Muscle of leg (tissue), 11 donors: ENCODE measurements around the gene SLC7A10. TPM values are rescaled to one million over a fixed set of nuclear protein-coding genes. Genes with fewer than 3 reads are reported as not detected.
"Not testable (repeated sequence)": the region's sequence is repeated elsewhere in the genome, so short reads cannot be mapped to it uniquely, and the experiment has no call there.

Source experiments
- DNase-seq: peaks from one replicate; pipeline ENCODE4 v3.0.0; 2013
- H3K27ac ChIP-seq: one replicate; pipeline ENCODE4 v1.5.1; 2013; ENCODE audit warnings: mild to moderate bottlenecking, low read length, control low read depth
- H3K27me3 ChIP-seq: one replicate; pipeline ENCODE4 v1.6.1; 2013; ENCODE audit warnings: low read length; ENCODE audit not compliant: control insufficient read depth, insufficient read depth
- H3K36me3 ChIP-seq: one replicate; pipeline ENCODE4 v1.6.1; 2013; ENCODE audit warnings: low read length; ENCODE audit not compliant: control insufficient read depth, insufficient read depth
- H3K4me1 ChIP-seq: one replicate; pipeline ENCODE4 v1.6.1; 2013; ENCODE audit warnings: low read length; ENCODE audit not compliant: control insufficient read depth, insufficient read depth
- H3K4me3 ChIP-seq: one replicate; pipeline ENCODE4 v1.5.1; 2013; ENCODE audit warnings: low read length, control low read depth
- H3K9me3 ChIP-seq: replicated peaks from 2 replicates; pipeline ENCODE4 v1.6.1; 2013; ENCODE audit warnings: low read depth, low read length; ENCODE audit not compliant: control insufficient read depth
- WGBS: methylation state at CpG from one replicate; pipeline ENCODE4 v1.1.5; 2013; ENCODE audit warnings: missing lambda C conversion rate; ENCODE audit not compliant: insufficient coverage; 5-methylcytosine and 5-hydroxymethylcytosine counted together
- polyA plus RNA-seq, 8 donors: library from polyadenylated mRNA; unstranded; fragments of 120-200 nt; gene quantifications; one replicate each; pipeline versions ENCODE4 v1.2.1 to v1.2.3, GENCODE V29; 2013; ENCODE audit warnings: inconsistent platforms in 1 of 8, low replicate concordance in 1 of 8; ENCODE audit not compliant: insufficient read length in 8 of 8, insufficient read depth in 1 of 8
- total RNA-seq: library from RNA; stranded (reverse); fragments of 120-200 nt; gene quantifications from one replicate; pipeline ENCODE4 v1.2.4, GENCODE V29; 2013

Gene SLC7A10
- total and polyA plus RNA-seq, 9 donors: 4.7 to 12.2 (median 9.8) TPM

DNA sequence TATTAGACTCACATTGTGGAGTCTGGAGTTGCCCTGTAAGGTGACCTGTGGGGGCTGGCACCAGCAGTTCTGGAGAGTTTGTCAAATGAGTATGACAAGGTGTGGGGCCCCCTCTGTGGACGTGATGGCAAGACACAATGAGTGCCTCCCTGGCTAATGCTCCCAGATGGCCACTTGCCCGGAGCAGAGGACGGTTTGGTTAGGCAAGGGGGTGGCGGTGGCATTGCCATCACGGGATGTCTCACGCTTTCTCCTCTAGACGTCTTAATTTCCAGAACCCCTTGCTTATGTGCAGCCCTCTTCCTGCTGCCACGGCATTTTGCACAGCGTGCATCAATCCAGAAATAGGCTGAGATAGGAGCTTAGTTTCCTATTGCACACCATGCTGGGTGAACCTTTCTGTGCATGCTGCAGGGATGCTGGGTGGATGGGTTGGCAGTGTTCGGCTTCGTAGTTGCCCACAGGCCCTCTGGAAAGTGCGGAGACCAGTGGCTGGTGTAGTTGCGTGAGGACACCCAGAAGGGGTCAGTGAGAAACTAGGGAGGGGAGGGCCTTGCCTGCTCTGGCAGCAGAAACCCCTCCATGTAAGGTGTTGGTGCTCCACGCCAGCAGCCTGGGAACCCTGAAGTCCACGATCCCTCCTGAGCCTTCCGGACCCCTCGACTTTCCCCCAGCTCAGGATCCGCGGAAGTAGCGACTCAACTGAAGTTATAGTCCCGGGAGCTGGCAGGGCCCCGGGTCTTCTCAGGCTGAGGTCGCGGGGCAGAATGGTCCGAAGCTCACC, 49.6 kb downstream of the SLC7A10 start:
- H3K4me3 ChIP-seq: peak overlapping the region; percentile 83

DNA sequence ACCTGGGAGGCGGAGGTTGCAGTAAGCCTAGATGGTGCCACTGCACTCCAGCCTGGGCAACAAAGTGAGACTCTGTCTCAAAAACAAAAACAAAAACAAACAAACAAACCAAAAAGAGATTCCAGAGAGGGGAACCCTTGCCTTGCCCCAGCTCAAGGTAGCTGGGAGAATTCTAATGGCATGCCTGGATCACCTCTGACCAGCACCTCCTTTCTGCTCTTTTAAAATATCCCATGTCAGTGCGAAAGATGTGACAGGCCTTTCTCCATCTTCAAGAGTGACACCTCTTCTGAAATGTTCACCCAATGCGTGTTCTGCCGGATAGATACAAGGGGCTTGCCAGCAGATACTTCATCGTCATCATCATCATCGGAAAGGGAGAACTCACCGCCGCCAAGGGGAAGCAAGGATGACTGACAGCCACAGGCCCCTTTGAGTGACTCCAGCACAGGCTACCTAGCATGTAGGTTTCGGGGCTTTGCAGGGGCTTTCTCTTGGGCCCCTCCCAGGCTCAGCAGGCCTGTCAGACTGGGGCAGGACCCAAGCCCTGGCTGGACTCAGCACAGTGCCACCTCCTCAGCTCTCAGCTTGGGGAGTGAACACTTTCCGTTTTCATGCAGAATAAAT, 50.4 kb downstream of the SLC7A10 start:
- H3K9me3 ChIP-seq: no peaks in the 10 kb centered on the region
- no peak overlapping the region for H3K27ac ChIP-seq
- DNase-seq: no peak
- H3K36me3 ChIP-seq: no peaks in the 10 kb centered on the region
- H3K4me3 ChIP-seq: no peak overlapping the region
- no peaks in the 10 kb centered on the region for H3K27me3 ChIP-seq
- peaks cover 25% of the 10 kb centered on the region for H3K4me1 ChIP-seq
- 89% methylated on average over 9 of the region's 10 CpGs for WGBS

More for the DNA sequence above, 49.6 kb downstream of the SLC7A10 start:
- Histone ChIP-seq H3K4me1 (peaks cover 25% of the 10 kb centered on the region), H3K27ac (peak overlapping the region; percentile 92), H3K9me3 (no peaks in the 10 kb centered on the region), H3K27me3 (no peaks in the 10 kb centered on the region), H3K36me3 (no peaks in the 10 kb centered on the region)
- peak; percentile 67 for DNase-seq
- 5% methylated on average over 21 of the region's 25 CpGs for WGBS

- Histone ChIP-seq H3K36me3 (no peaks in the 10 kb centered on the region), H3K4me1 (peaks cover 25% of the 10 kb centered on the region), H3K9me3 (no peaks in the 10 kb centered on the region), H3K27me3 (no peaks in the 10 kb centered on the region), H3K27ac (no peak overlapping the region), H3K4me3 (no peak overlapping the region)
- DNase-seq: no peak
- WGBS: 86% methylated on average over 4 of the region's 5 CpGs
Observed at GRCh38 chr19:33174186-33174585, 51.5 kb downstream of the SLC7A10 start.

DNA sequence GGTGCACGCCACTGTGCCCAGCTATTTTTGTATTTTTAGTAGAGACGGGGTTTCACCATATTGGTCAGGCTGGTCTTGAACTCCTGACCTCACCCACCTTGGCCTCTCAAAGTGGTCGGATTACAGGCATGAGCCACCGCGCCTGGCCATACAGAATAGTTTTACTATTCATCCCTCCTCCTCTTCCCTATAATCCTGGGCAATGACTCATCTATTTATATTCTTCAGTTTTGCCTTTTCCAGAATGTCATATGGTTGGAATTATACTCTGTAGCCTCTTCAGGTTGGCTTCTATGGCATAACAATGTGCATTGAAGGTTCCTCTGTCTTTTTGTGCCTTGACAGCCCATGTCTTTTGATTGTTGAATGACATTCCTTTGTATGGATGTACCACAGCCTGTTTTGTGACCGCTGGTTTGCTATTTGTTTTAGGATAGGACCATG, 53.7 kb downstream of the SLC7A10 start:
- Histone ChIP-seq H3K9me3 (peaks cover 3% of the 10 kb centered on the region), H3K4me1 (peaks cover 18% of the 10 kb centered on the region), H3K36me3 (no peaks in the 10 kb centered on the region), H3K4me3 (no peak overlapping the region), H3K27me3 (no peaks in the 10 kb centered on the region), H3K27ac (no peak overlapping the region)
- DNase-seq: no peak
- 78% methylated on average over 3 of the region's 6 CpGs for WGBS

- Histone ChIP-seq H3K27ac (no peak overlapping the region), H3K9me3 (peaks cover 3% of the 10 kb centered on the region), H3K36me3 (no peaks in the 10 kb centered on the region), H3K27me3 (no peaks in the 10 kb centered on the region), H3K4me1 (peaks cover 18% of the 10 kb centered on the region), H3K4me3 (no peak overlapping the region)
- no peak for DNase-seq
- no CpG with 5 or more reads among the region's 1 CpG for WGBS
Observed at GRCh38 chr19:33171222-33171795, 54.3 kb downstream of the SLC7A10 start.

DNA sequence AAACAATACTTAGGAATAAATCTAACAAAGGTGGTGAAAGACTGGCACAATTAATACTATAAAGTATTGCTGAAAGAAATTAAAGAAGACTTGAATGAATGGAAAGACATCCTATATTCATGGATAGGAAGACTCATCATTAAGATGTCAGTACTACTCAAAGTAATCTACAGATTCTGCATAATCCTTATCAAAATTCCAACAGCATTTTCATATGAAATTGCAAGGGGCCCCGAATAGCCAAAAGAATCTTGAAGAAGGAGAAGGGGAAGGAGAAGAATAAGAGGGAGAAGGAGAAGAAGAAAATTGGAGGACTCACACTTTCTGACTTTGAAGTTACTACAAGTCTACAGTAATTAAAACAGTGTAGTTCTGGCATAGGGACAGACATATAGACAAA, 57.1 kb downstream of the SLC7A10 start:
- no peak overlapping the region for H3K4me3 ChIP-seq
- no peak for DNase-seq
- no peaks in the 10 kb centered on the region for H3K36me3 ChIP-seq
- no peaks in the 10 kb centered on the region for H3K27me3 ChIP-seq
- no peak overlapping the region for H3K27ac ChIP-seq
- WGBS: no CpG with 5 or more reads among the region's 1 CpG
- H3K4me1 ChIP-seq: peaks cover 6% of the 10 kb centered on the region
- peaks cover 3% of the 10 kb centered on the region for H3K9me3 ChIP-seq

- no peak for DNase-seq
- Histone ChIP-seq H3K4me1 (no peaks in the 10 kb centered on the region), H3K9me3 (peaks cover 3% of the 10 kb centered on the region), H3K27me3 (no peaks in the 10 kb centered on the region), H3K4me3 (no peak overlapping the region), H3K36me3 (no peaks in the 10 kb centered on the region), H3K27ac (no peak overlapping the region)
- WGBS: no CpG with 5 or more reads among the region's 1 CpG
Observed at GRCh38 chr19:33167438-33167837, 58.2 kb downstream of the SLC7A10 start.

DNA sequence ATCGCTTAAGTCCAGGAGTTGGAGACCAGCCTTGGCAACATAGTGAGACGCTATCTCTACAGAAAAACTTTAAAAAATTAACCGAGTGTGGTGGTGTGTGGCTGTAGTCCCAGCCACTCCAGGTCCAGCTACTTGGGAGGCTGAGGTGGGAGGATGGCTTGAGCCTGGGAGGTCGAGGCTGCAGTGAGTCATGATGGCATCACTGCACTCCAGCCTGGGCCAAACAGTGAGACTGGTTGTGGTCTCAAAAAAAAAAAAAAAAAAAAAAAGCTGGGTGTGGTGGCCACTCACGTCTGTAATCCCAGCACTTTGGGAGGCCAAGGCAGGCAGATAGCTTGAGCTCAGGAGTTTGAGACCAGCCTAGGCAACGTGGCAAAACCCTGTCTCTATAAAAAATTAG, 59.6 kb downstream of the SLC7A10 start:
- not testable (repeated sequence) for H3K4me3 ChIP-seq, H3K4me1 ChIP-seq, DNase-seq, H3K27me3 ChIP-seq, H3K9me3 ChIP-seq, H3K36me3 ChIP-seq, H3K27ac ChIP-seq
- 83% methylated on average over 2 of the region's 6 CpGs for WGBS

- 78% methylated on average over 1 of the region's 6 CpGs for WGBS
- Histone ChIP-seq H3K4me1 (no peaks in the 10 kb centered on the region), H3K9me3 (peaks cover 3% of the 10 kb centered on the region), H3K27ac (no peak overlapping the region), H3K4me3 (no peak overlapping the region), H3K36me3 (no peaks in the 10 kb centered on the region), H3K27me3 (no peaks in the 10 kb centered on the region)
- DNase-seq: no peak
Observed at GRCh38 chr19:33163481-33163880, 62.2 kb downstream of the SLC7A10 start.

DNA sequence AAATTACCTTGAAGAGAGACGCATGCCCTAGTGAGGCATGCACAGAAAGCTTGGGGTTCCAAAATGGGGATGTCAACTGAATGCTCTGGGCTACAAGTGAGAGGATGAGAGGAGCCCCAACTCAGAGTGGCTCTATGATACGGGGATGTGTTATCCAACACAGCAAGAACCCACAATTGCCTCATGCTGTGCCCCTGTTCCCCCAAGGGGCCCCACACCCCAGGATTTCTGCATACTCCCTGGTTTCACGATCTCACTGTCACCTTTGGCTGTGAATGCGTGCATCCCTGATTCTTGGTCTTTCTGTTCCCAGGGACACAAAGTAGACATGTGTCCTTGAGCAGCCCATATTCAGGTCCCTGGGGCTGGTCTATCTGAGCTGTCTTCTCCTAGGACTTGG, 64.4 kb downstream of the SLC7A10 start:
- Histone ChIP-seq H3K27me3 (no peaks in the 10 kb centered on the region), H3K4me3 (no peak overlapping the region), H3K27ac (no peak overlapping the region), H3K4me1 (no peaks in the 10 kb centered on the region), H3K9me3 (no peaks in the 10 kb centered on the region), H3K36me3 (no peaks in the 10 kb centered on the region)
- 60% methylated on average over 3 of the region's 4 CpGs for WGBS
- DNase-seq: no peak
